ENCODE measurements around the gene PDE6H.

The PDE6H gene

GRCh38 chr12:14975457-14975856, 2.6 kb downstream of the PDE6H start:
- no peak overlapping the region for H3K4me3 ChIP-seq (ENCODE audit: control insufficient read depth, low read depth, low read length)
- TF ChIP-seq CTCF (IDR thresholded peaks at IDR 0.05; ENCODE audit: control insufficient read depth, insufficient read depth, low read depth, low read length, missing control alignments), result no peak
- DNase-seq (ENCODE audit: low read depth), result no peak

- DNase-seq (ENCODE audit: low read depth), result no peak
- no peak for TF ChIP-seq CTCF (IDR thresholded peaks at IDR 0.05; ENCODE audit: control insufficient read depth, insufficient read depth, low read depth, low read length, missing control alignments)
These were observed 3.8 kb downstream of the PDE6H start for GRCh38 chr12:14976658-14977057.

GRCh38 chr12:14979468-14979867, 6.6 kb downstream of the PDE6H start:
- no peak for DNase-seq (ENCODE audit: low read depth)
- no peak overlapping the region for H3K4me3 ChIP-seq (ENCODE audit: control insufficient read depth, low read depth, low read length)
- no peak for TF ChIP-seq CTCF (IDR thresholded peaks at IDR 0.05; ENCODE audit: control insufficient read depth, insufficient read depth, low read depth, low read length, missing control alignments)

More at GRCh38 chr12:14976658-14977057, 3.8 kb downstream of the PDE6H start:
- H3K4me3 ChIP-seq (ENCODE audit: control insufficient read depth, low read depth, low read length), result no peak overlapping the region

GRCh38 chr12:14981049-14981448, 8.2 kb downstream of the PDE6H start:
- H3K4me3 ChIP-seq (ENCODE audit: control insufficient read depth, low read depth, low read length), result no peak overlapping the region
- no peak for DNase-seq (ENCODE audit: low read depth)
- TF ChIP-seq CTCF (IDR thresholded peaks at IDR 0.05; ENCODE audit: control insufficient read depth, insufficient read depth, low read depth, low read length, missing control alignments), result no peak

GRCh38 chr12:14982562-14982961, 9.7 kb downstream of the PDE6H start:
- DNase-seq (ENCODE audit: low read depth), result no peak

GRCh38 chr12:14982991-14983390, 10.1 kb downstream of the PDE6H start:
- TF ChIP-seq CTCF (IDR thresholded peaks at IDR 0.05; ENCODE audit: control insufficient read depth, insufficient read depth, low read depth, low read length, missing control alignments), result no peak
- no peak for DNase-seq (ENCODE audit: low read depth)
- no peak overlapping the region for H3K4me3 ChIP-seq (ENCODE audit: control insufficient read depth, low read depth, low read length)

More at GRCh38 chr12:14982562-14982961, 9.7 kb downstream of the PDE6H start:
- H3K4me3 ChIP-seq (ENCODE audit: control insufficient read depth, low read depth, low read length), result no peak overlapping the region
- no peak for TF ChIP-seq CTCF (IDR thresholded peaks at IDR 0.05; ENCODE audit: control insufficient read depth, insufficient read depth, low read depth, low read length, missing control alignments)

- DNase-seq (ENCODE audit: low read depth), result no peak
- TF ChIP-seq CTCF (IDR thresholded peaks at IDR 0.05; ENCODE audit: control insufficient read depth, insufficient read depth, low read depth, low read length, missing control alignments), result no peak
- no peak overlapping the region for H3K4me3 ChIP-seq (ENCODE audit: control insufficient read depth, low read depth, low read length)
These were observed 11.2 kb downstream of the PDE6H start for GRCh38 chr12:14984036-14984435.

All from AG09309 (cell line).